IMR-90 (cell line): Measurements from ENCODE around the gene CLOCK. TPM values are rescaled to one million over a fixed set of nuclear protein-coding genes. Genes with fewer than 3 reads are reported as not detected.
A peak's percentile ranks its signal among the peaks of the same experiment; 100 is the strongest.

Experiments used
- ATAC-seq: fragments of 200-7000 bp; cut with Tn5 transposase; 2 replicates; pipeline ENCODE4 v1.9.1; 2020; ENCODE audit warnings: low read depth, mild to moderate bottlenecking, moderate library complexity
- BruUV-seq: library from RNA; stranded (reverse); fragments of 400-500 nt; replicated peaks from 2 replicates; lab custom pipeline; 2021; lab: Mats Ljungman, UMichigan
- CTCF ChIA-PET: fragments of 300-600 bp; formaldehyde crosslinking; extraction: SDS; loops from one replicate; lab custom pipeline; 2021; ENCODE audit warnings: antibody characterized with exemption; lab: Yijun Ruan, JAX
- POLR2A ChIA-PET: fragments of 300-600 bp; sonication (Branson Sonifier 250); formaldehyde crosslinking; loops from one replicate; lab custom pipeline; 2022; ENCODE audit warnings: antibody characterized with exemption; ENCODE audit not compliant: unreplicated experiment; lab: Charles Lee
- DNase-seq: peaks from one replicate; pipeline ENCODE4 v3.0.0; 2013
- H2AFZ ChIP-seq: replicated peaks from 2 replicates; pipeline ENCODE3; 2013; ENCODE audit warnings: low read length, mild to moderate bottlenecking; ENCODE audit not compliant: poor library complexity
- H2AK5ac ChIP-seq: 2 replicates; pipeline ENCODE4 v1.6.1; 2013; ENCODE audit warnings: low read depth, low read length, inconsistent platforms
- H2AK9ac ChIP-seq: replicated peaks from 2 replicates; pipeline ENCODE3; 2013; ENCODE audit warnings: mild to moderate bottlenecking, low read depth, low read length, moderate library complexity; ENCODE audit not compliant: poor library complexity
- H2BK120ac ChIP-seq: 2 replicates; pipeline ENCODE4 v1.6.1; 2013; ENCODE audit warnings: low read depth, low read length, inconsistent platforms
- H2BK15ac ChIP-seq: 3 replicates; pipeline ENCODE4 v1.6.1; 2013; ENCODE audit warnings: low read depth, low read length, inconsistent platforms
- H2BK20ac ChIP-seq: 2 replicates; pipeline ENCODE4 v1.6.1; 2013; ENCODE audit warnings: low read depth, mild to moderate bottlenecking, inconsistent platforms, low read length, moderate library complexity
- H2BK5ac ChIP-seq: 2 replicates; pipeline ENCODE4 v1.6.1; 2013; ENCODE audit warnings: mild to moderate bottlenecking, low read depth, low read length, inconsistent platforms; ENCODE audit not compliant: poor library complexity, severe bottlenecking
- H3K14ac ChIP-seq: replicated peaks from 2 replicates; pipeline ENCODE4 v1.6.1; 2013; ENCODE audit warnings: low read depth, low read length, inconsistent platforms
- H3K18ac ChIP-seq: 2 replicates; pipeline ENCODE4 v1.6.1; 2013; ENCODE audit warnings: low read depth, low read length, control low read depth
- H3K23ac ChIP-seq: 2 replicates; pipeline ENCODE4 v1.6.1; 2013; ENCODE audit warnings: low read depth, low read length, inconsistent platforms
- H3K27ac ChIP-seq: 2 replicates; pipeline ENCODE4 v1.5.1; 2013; ENCODE audit warnings: mild to moderate bottlenecking, control low read depth, low read length; ENCODE audit not compliant: insufficient read depth
- H3K27me3 ChIP-seq: 2 replicates; pipeline ENCODE4 v1.6.1; 2013; ENCODE audit warnings: low read length; ENCODE audit not compliant: control insufficient read depth, insufficient read depth
- H3K36me3 ChIP-seq: 2 replicates; pipeline ENCODE4 v1.6.1; 2013; ENCODE audit warnings: low read length, mixed read lengths; ENCODE audit not compliant: control insufficient read depth, insufficient read depth
- H3K4ac ChIP-seq: 2 replicates; pipeline ENCODE4 v1.6.1; 2013; ENCODE audit warnings: low read depth, low read length, inconsistent platforms
- H3K4me1 ChIP-seq: 2 replicates; pipeline ENCODE4 v1.6.1; 2013; ENCODE audit warnings: low read length, mixed read lengths; ENCODE audit not compliant: control insufficient read depth, insufficient read depth
- H3K4me2 ChIP-seq: 2 replicates; pipeline ENCODE4 v1.6.1; 2013; ENCODE audit warnings: low read depth, mild to moderate bottlenecking, control low read depth, low read length, moderate library complexity
- H3K4me3 ChIP-seq: 2 replicates; pipeline ENCODE4 v1.5.1; 2013; ENCODE audit warnings: low read depth, mild to moderate bottlenecking, control low read depth, low read length, moderate library complexity; ENCODE audit not compliant: insufficient read depth
- H3K56ac ChIP-seq: 2 replicates; pipeline ENCODE4 v1.6.1; 2013; ENCODE audit warnings: low read length, inconsistent platforms; ENCODE audit not compliant: insufficient read depth; ENCODE audit errors: extremely low read depth
- H3K79me1 ChIP-seq, 2 experiments: 2 replicates each; pipeline ENCODE4 v1.6.1; 2013; ENCODE audit warnings: low read length in 2 of 2, inconsistent platforms in 1 of 2, low read depth in 1 of 2
- H3K9ac ChIP-seq: 2 replicates; pipeline ENCODE4 v1.6.1; 2013; ENCODE audit warnings: low read depth, low read length, control low read depth
- H3K9me1 ChIP-seq: 2 replicates; pipeline ENCODE4 v1.6.1; 2013; ENCODE audit warnings: low read length, inconsistent platforms; ENCODE audit not compliant: insufficient read depth
- H3K9me3 ChIP-seq: 2 replicates; pipeline ENCODE4 v1.6.1; 2013; ENCODE audit warnings: low read length; ENCODE audit not compliant: control insufficient read depth, insufficient read depth
- H4K20me1 ChIP-seq: 2 replicates; pipeline ENCODE4 v1.6.1; 2013; ENCODE audit warnings: low read length, inconsistent platforms; ENCODE audit not compliant: insufficient read depth
- H4K5ac ChIP-seq: 2 replicates; pipeline ENCODE4 v1.6.1; 2013; ENCODE audit warnings: mild to moderate bottlenecking, low read depth, low read length, control low read depth
- H4K8ac ChIP-seq, 2 experiments: 2 replicates each; pipeline ENCODE4 v1.6.1; 2013; ENCODE audit warnings: low read depth in 2 of 2, low read length in 2 of 2, control low read depth in 1 of 2, inconsistent platforms in 1 of 2
- H4K91ac ChIP-seq: 2 replicates; pipeline ENCODE4 v1.6.1; 2013; ENCODE audit warnings: low read depth, low read length, inconsistent platforms; ENCODE audit not compliant: insufficient read depth
- BHLHE40 ChIP-seq: fragments of 150-350 bp; IDR thresholded peaks from 2 replicates; pipeline ENCODE4 v1.6.1; 2016; ENCODE audit warnings: mild to moderate bottlenecking, low read depth, low read length
- CHD1 ChIP-seq: IDR thresholded peaks from 2 replicates; pipeline ENCODE4 v1.6.1; 2012; ENCODE audit warnings: low read depth, low read length, improper control_type of control experiment
- FOS ChIP-seq: fragments of 150-350 bp; IDR thresholded peaks from 2 replicates; pipeline ENCODE4 v1.6.1; 2016; ENCODE audit warnings: low read depth, low read length
- MAFK ChIP-seq: IDR thresholded peaks from 2 replicates; pipeline ENCODE4 v1.6.1; 2012; ENCODE audit warnings: low read depth, low read length, improper control_type of control experiment
- MAZ ChIP-seq: IDR thresholded peaks from 2 replicates; pipeline ENCODE4 v1.6.1; 2012; ENCODE audit warnings: low read depth, mild to moderate bottlenecking, low read length, improper control_type of control experiment, moderate library complexity, borderline replicate concordance
- MXI1 ChIP-seq: IDR thresholded peaks from 2 replicates; pipeline ENCODE4 v1.6.1; 2012; ENCODE audit warnings: low read depth, mild to moderate bottlenecking, low read length, moderate library complexity, borderline replicate concordance
- NFE2L2 ChIP-seq: fragments of 150-350 bp; IDR thresholded peaks from 2 replicates; pipeline ENCODE4 v1.6.1; 2016; ENCODE audit warnings: low read depth, mild to moderate bottlenecking, low read length
- RAD21 ChIP-seq: IDR thresholded peaks from 2 replicates; pipeline ENCODE4 v1.6.1; 2012; ENCODE audit warnings: low read length, improper control_type of control experiment
- RCOR1 ChIP-seq: IDR thresholded peaks from 2 replicates; pipeline ENCODE4 v1.6.1; 2012; ENCODE audit warnings: mild to moderate bottlenecking, low read length, improper control_type of control experiment; ENCODE audit not compliant: insufficient replicate concordance
- RFX5 ChIP-seq: IDR thresholded peaks from 2 replicates; pipeline ENCODE4 v1.8.0; 2012; ENCODE audit warnings: low read depth, mild to moderate bottlenecking, low read length, moderate library complexity
- WGBS, 2 experiments: methylation state at CpG; one replicate each; pipeline versions ENCODE4 v1.1.5 to v1.1.7; 2013; ENCODE audit warnings: missing lambda C conversion rate in 2 of 2; ENCODE audit not compliant: insufficient read length in 1 of 2; ENCODE audit errors: extremely low coverage in 2 of 2; 5-methylcytosine and 5-hydroxymethylcytosine counted together
- dilution Hi-C: fragments of 300-500 bp; cut with HindIII; formaldehyde crosslinking; loops from one replicate; pipeline ENCODE4 v1.14.3; 2018; ENCODE audit warnings: low sequenced_read_pairs; ENCODE audit not compliant: unreplicated experiment
- in situ Hi-C: fragments of 300-500 bp; cut with MboI; formaldehyde crosslinking; loops from 3 replicates; pipeline ENCODE4 v1.14.3; 2019; ENCODE audit warnings: low sequenced_read_pairs, inconsistent platforms, mixed read lengths
- intact Hi-C: fragments of 100-400 bp; cut with micrococcal nuclease; formaldehyde crosslinking; loops from 2 replicates; pipeline ENCODE4 v1.10.0; 2022
- polyA plus RNA-seq, 3 experiments: library from polyadenylated mRNA; depleted of rRNA; stranded (reverse); fragments of >200 nt; gene quantifications; 2 replicates each; pipeline ENCODE4 v1.2.3, GENCODE V29; 2012; ENCODE audit warnings: low replicate concordance in 1 of 3
- total RNA-seq: library from RNA; depleted of rRNA; stranded (reverse); fragments of >200 nt; gene quantifications from 2 replicates; pipeline ENCODE4 v1.2.3, GENCODE V29; 2012
- TF ChIP-seq, protein P1 (sequence below): fragments of 150-350 bp; IDR thresholded peaks from 2 replicates; pipeline ENCODE4 v1.6.1; 2016; ENCODE audit warnings: low read depth, mild to moderate bottlenecking, low read length, moderate library complexity, borderline replicate concordance
- TF ChIP-seq, protein P2 (sequence below): conservative IDR thresholded peaks from 2 replicates; pipeline ENCODE4 v1.5.1; 2012; ENCODE audit warnings: mild to moderate bottlenecking, low read depth, low read length, improper control_type of control experiment

Gene CLOCK
- total and polyA plus RNA-seq, 2 of the 4 experiments (the other 2 are of a cell fraction): 7.3 to 53.4 TPM

DNA sequence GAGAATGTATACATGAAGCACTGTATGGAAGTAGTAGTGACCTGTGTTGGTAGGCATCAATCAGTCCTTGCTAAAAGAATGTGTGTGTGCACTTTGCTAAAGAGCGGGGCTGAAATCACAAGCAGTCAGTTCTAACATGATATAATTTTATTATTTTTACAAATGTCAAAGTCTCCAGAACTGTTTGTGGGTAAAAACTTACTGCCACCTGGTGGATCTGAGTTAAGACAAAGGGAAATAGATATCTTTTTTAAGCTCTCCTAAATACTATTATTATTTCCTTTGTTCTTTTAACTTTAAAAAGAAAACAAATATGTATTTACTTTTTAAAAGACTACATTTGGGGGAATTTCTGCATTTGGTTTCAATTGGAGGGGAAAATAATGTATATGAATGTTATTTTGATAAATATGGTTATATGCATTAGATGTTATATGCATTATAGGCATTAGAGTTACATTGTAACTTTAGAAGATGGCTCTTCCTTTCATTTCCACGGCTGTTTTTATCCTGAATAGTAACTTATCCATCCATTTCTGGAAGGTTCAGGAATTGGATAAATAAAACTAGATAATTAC is 7.8 kb upstream of the CLOCK start (continued):
- peak; percentile 72 for TF ChIP-seq RAD21

DNA sequence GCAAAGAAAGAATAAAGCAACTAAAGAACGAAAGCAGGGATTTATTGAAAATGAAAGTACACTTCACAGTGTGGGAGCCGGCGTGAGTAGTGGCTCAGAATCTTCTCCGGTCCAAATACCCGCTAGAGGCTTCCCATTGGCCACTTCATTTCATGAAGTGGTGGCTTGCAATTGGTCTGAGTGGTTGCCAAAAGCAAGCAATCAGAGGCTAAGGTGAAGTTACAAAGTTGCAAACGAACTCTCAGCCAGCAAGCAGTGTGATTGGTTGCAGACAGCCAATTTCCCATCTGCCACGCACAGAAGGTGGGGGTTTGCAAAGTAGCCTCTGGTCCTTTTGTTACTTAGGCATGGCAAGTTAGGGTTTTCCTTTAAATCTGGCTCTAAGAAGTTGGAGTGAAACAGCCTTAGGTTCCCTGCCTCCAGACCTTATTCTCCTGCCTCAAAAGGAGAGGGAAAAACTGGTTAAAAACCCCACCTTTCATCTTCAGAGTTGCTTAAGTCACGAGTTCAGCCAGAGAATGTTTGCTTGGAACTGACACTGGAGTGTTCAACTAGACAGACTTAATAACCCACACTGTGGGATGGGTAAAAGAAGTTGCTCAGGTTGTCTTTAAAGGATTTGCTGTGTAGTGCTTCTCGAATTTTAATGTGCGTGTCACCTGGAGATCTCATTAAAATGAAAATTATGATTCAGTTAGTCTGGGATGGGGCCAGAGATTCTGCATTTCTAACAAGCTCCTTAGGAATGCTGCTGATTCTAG is 6.9 kb upstream of the CLOCK start:
- peak overlapping the region; percentile 53 for H2AFZ ChIP-seq
- POLR2A ChIA-PET: no interaction called here
- TF ChIP-seq RAD21: no peak
- no peak for TF ChIP-seq RFX5
- no peak for TF ChIP-seq FOS
- TF ChIP-seq BHLHE40: no peak
- TF ChIP-seq, protein P1, sequence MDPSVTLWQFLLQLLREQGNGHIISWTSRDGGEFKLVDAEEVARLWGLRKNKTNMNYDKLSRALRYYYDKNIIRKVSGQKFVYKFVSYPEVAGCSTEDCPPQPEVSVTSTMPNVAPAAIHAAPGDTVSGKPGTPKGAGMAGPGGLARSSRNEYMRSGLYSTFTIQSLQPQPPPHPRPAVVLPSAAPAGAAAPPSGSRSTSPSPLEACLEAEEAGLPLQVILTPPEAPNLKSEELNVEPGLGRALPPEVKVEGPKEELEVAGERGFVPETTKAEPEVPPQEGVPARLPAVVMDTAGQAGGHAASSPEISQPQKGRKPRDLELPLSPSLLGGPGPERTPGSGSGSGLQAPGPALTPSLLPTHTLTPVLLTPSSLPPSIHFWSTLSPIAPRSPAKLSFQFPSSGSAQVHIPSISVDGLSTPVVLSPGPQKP: no peak
- TF ChIP-seq, protein P2, sequence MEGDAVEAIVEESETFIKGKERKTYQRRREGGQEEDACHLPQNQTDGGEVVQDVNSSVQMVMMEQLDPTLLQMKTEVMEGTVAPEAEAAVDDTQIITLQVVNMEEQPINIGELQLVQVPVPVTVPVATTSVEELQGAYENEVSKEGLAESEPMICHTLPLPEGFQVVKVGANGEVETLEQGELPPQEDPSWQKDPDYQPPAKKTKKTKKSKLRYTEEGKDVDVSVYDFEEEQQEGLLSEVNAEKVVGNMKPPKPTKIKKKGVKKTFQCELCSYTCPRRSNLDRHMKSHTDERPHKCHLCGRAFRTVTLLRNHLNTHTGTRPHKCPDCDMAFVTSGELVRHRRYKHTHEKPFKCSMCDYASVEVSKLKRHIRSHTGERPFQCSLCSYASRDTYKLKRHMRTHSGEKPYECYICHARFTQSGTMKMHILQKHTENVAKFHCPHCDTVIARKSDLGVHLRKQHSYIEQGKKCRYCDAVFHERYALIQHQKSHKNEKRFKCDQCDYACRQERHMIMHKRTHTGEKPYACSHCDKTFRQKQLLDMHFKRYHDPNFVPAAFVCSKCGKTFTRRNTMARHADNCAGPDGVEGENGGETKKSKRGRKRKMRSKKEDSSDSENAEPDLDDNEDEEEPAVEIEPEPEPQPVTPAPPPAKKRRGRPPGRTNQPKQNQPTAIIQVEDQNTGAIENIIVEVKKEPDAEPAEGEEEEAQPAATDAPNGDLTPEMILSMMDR: no peak
- TF ChIP-seq CHD1: no peak
- TF ChIP-seq RCOR1: no peak
- no peak for TF ChIP-seq MAZ
- no peak for TF ChIP-seq MXI1
- TF ChIP-seq NFE2L2: no peak
- no peak for TF ChIP-seq MAFK

More for the DNA sequence above, 6.9 kb upstream of the CLOCK start:
- Histone ChIP-seq H2BK15ac (no peak overlapping the region), H2BK120ac (no peak overlapping the region), H4K91ac (no peak overlapping the region), H3K14ac (no peak overlapping the region), H3K4me1 (0 out of 2 replicates have a peak, but pooled peaks cover 2% of the 10 kb centered on the region), H3K56ac (no peak overlapping the region), H3K23ac (0 out of 2 replicates have a peak overlapping the region, but pooled peaks have one; percentile 60), H3K9me1 (no peaks in the 10 kb centered on the region), H3K27me3 (peaks cover 2% of the 10 kb centered on the region; the same call in 1 of the 2 replicates), H3K9ac (no peak overlapping the region), H3K27ac (no peak overlapping the region), H2BK20ac (no peak overlapping the region), H3K9me3 (no peaks in the 10 kb centered on the region), H3K4me2 (no peak overlapping the region), H2AK5ac (no peak overlapping the region), H2BK5ac (no peak overlapping the region), H3K18ac (no peak overlapping the region), H4K8ac (no peak overlapping the region), H3K79me1 (no peaks in the 10 kb centered on the region; a peak in 2 of 4 replicates), H2AK9ac (no peak overlapping the region), H4K20me1 (no peaks in the 10 kb centered on the region), H3K36me3 (no peaks in the 10 kb centered on the region), H3K4me3 (no peak overlapping the region), H3K4ac (no peak overlapping the region), H4K5ac (no peak overlapping the region)
- intact Hi-C loops: loop anchor here (1.0 to 5.0 kb wide), 4 partner anchors 109 to 581 kb away; partner anchors contain the start of gene SRD5A3
- CTCF ChIA-PET: no interaction called here
- peak; percentile 50 for ATAC-seq
- dilution Hi-C loops: no loop called here
- no TSS peak for BruUV-seq
- WGBS, 2 experiments: 83% methylated on average over 5 of the region's 10 CpGs; no CpG with 5 or more reads in 1 of the 2 experiments
- in situ Hi-C loops: loop anchor here (5.0 to 25.0 kb wide), 2 partner anchors 206 to 541 kb away; partner anchors contain the start of gene SRD5A3
- no peak for DNase-seq
